Bronchial epithelial cell (primary cell): ENCODE measurements around the gene STRN3. TPM values are rescaled to one million over a fixed set of nuclear protein-coding genes. Genes with fewer than 3 reads are reported as not detected.
"Not testable (repeated sequence)": the region's sequence is repeated elsewhere in the genome, so short reads cannot be mapped to it uniquely, and the experiment has no call there.

Experiments
- DNase-seq: peaks from one replicate; pipeline ENCODE4 v3.0.0-alpha.2; 2010; ENCODE audit warnings: low read depth
- FAIRE-seq: peaks from 2 replicates; lab custom pipeline; 2011; peaks lifted over from hg19 to GRCh38; lab: Jason Lieb, UNC
- H3K27me3 ChIP-seq: 2 replicates; pipeline ENCODE4 v1.5.1; 2011; ENCODE audit warnings: low read length; ENCODE audit not compliant: control insufficient read depth, insufficient read depth
- H3K36me3 ChIP-seq: 2 replicates; pipeline ENCODE4 v1.5.1; 2011; ENCODE audit warnings: low read length; ENCODE audit not compliant: control insufficient read depth, insufficient read depth
- H3K4me3 ChIP-seq: 2 replicates; pipeline ENCODE4 v1.5.1; 2011; ENCODE audit warnings: mild to moderate bottlenecking, low read depth, low read length, control low read depth
- total RNA-seq: library from RNA; depleted of rRNA; stranded (reverse); fragments of >200 nt; gene quantifications from 2 replicates; pipeline ENCODE4 v1.2.1, GENCODE V29; 2014
- TF ChIP-seq, protein P1 (sequence below): IDR thresholded peaks from 2 replicates; pipeline ENCODE4 v1.5.1; 2011; ENCODE audit warnings: mild to moderate bottlenecking, moderate library complexity, low read length, control low read depth, inconsistent platforms; ENCODE audit not compliant: insufficient read depth, severe bottlenecking

Gene STRN3
- total RNA-seq, 1 donor from 2014 or later, result 76.9 TPM

DNA sequence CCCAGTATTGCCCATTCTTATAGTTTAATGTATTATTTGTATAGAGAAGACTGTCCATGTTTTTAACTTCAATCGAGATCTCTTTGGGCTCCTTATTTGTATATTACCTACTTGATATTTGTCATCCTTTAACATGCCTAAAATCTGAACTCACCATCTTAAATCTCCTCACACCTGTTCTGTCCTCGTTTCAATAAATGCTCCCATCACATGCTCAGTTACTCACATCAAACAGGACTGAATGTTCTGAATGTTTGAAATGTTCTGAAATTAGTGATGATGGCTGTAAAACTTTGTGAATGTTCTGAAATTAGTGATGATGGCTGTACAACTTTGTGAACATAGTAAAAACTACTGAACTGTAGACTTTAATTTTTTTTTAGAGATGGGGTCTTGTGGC lies 117.4 kb downstream of the STRN3 start:
- no peak overlapping the region for H3K4me3 ChIP-seq
- FAIRE-seq (no peak), DNase-seq (no peak)
- H3K36me3 ChIP-seq, result peaks cover 5% of the 10 kb centered on the region
- no peaks in the 10 kb centered on the region for H3K27me3 ChIP-seq
- TF ChIP-seq, protein P1, sequence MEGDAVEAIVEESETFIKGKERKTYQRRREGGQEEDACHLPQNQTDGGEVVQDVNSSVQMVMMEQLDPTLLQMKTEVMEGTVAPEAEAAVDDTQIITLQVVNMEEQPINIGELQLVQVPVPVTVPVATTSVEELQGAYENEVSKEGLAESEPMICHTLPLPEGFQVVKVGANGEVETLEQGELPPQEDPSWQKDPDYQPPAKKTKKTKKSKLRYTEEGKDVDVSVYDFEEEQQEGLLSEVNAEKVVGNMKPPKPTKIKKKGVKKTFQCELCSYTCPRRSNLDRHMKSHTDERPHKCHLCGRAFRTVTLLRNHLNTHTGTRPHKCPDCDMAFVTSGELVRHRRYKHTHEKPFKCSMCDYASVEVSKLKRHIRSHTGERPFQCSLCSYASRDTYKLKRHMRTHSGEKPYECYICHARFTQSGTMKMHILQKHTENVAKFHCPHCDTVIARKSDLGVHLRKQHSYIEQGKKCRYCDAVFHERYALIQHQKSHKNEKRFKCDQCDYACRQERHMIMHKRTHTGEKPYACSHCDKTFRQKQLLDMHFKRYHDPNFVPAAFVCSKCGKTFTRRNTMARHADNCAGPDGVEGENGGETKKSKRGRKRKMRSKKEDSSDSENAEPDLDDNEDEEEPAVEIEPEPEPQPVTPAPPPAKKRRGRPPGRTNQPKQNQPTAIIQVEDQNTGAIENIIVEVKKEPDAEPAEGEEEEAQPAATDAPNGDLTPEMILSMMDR, result no peak

DNA sequence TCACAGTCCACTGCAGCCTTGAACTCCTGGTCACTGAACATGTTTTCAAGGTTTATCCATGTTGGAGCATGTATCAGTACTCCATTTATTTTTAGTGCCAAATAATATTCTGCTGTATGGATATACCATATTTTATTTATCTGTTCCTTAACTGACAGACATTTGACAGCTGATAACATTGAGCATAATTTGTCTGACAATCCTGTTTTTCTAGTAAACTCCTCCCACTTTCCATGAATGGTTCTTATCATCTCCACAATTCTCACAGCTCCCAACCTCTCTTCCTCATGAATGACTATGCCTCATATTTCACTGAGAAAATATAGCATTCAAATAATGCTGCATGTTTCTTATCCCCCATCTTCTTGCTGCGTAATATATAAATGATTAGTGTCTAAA lies 118.5 kb downstream of the STRN3 start:
- FAIRE-seq (no peak), DNase-seq (peak; percentile 27)
- H3K27me3 ChIP-seq, result no peaks in the 10 kb centered on the region
- peaks cover 5% of the 10 kb centered on the region for H3K36me3 ChIP-seq
- no peak overlapping the region for H3K4me3 ChIP-seq
- TF ChIP-seq, protein P1, result no peak

DNA sequence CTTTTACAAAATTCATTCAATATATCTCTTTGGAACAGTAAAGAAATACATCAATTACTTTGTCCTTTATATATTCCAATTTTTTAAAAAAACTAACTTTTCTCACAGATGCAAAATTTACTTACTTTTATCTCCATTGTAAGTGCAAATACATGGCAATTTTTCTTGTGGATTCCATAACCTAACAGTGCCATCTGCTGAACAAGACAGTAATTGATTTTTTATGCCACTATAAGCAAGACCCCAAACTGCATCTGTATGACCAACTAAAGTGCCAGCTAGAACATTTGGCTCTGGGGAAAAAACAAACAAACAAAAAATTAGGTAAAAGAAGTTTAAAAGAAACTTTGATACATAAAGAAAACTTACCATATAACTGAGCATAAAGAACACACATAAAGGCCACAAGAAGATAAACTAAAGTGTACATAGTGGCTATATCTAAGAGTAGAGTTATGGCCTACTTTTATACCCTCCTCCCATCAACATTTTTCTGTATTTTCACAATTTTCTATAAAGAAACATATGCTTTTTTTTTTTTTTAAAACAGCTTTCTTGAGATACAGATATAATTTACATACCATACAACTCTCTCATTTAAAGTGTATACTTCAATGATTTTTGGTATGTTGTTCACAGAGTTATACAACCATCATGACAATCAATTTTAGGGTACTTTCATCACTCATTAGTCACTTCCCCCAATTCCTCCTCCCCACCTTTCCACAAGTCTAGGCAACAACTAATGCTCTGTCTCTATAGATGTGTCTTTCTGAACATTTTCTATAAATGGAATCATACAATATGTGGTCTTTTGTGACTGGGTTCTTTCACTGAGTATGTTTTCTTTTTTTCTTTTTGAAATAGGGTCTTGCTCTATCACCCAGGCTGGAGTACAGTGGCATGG lies 119.2 kb downstream of the STRN3 start:
- FAIRE-seq, result no peak
- H3K4me3 ChIP-seq, result no peak overlapping the region
- H3K27me3 ChIP-seq, result no peaks in the 10 kb centered on the region
- TF ChIP-seq, protein P1, result no peak
- H3K36me3 ChIP-seq, result peaks cover 5% of the 10 kb centered on the region
- DNase-seq, result peak; percentile 65

DNA sequence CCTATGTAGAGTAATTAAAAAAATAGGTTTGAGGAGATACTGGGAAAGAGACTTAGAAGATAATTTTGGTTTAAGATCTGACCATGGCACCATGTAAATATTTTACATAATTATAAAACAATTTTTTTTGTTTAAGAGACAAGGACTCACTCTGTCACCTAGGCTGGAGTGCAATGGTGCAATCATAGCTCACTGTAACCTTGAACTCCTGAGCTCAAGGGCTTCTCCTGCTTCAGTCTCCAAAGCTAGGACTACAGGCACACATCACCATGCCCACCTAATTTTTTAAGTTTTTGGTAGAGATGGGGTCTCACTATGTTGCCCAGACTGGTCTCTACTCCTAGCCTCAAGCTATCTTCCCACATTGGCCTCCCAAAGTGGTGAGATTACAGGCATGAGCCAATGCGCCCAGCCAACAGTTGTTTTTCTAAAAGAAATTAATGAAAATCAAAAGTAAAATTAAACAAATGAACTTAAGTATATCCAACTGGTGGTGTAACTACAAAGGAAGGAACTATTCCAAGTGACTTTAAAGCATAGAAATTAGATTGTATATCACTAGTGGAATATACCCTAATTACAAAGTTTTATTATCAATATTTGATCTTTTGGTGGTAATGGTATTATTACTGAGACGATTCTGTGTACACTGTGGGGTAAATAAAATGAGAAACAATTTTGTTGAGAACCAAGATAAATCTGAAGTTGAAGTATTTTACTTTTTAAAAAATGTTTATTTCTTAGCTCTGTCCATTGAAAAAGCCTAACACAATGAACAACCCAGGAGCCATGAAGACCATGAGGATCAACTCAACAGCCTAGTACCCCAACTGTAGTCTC lies 122.7 kb downstream of the STRN3 start:
- no peak for DNase-seq
- TF ChIP-seq, protein P1, result no peak
- no peak overlapping the region for H3K4me3 ChIP-seq
- FAIRE-seq, result no peak
- no peaks in the 10 kb centered on the region for H3K27me3 ChIP-seq
- peaks cover 2% of the 10 kb centered on the region for H3K36me3 ChIP-seq

DNA sequence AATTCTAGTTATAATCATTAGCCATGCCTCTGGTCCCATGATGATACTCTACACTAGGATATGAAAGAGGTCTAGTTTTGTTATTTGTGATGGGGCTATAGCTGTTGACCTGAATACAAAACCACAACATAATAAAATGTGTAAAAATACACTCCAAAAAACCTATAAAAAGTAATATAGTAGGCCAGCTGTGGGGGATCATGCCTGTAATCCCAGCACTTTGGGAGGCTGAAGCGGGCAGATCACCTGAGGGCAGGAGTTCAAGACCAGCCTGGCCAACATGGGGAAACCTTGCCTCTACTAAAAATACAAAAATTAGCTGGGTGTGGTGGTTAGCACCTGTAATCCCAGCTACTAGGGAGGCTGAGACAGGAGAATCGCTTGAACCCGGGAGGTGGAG lies 129.1 kb downstream of the STRN3 start:
- H3K27me3 ChIP-seq, FAIRE-seq, H3K36me3 ChIP-seq, H3K4me3 ChIP-seq, DNase-seq: not testable (repeated sequence)

DNA sequence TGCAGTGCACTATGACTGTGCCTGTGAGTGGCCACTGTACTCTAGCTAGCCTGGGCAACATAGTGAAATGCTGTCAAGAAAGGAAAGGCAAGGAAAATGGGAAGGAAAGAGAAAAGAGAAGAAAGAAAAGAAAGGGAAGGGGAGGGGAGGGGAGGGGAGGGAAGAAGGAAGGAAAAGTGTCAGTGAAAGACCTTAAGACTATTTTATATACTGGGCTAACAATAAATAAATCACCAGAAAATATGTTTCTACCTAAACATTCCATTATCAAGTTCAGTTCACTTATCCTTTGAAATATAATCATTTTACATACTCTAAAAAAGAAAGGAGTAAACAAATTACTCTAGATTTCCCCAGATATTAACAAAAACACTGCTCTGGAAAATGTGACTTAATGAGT lies 129.7 kb downstream of the STRN3 start:
- Histone ChIP-seq H3K27me3 (no peaks in the 10 kb centered on the region), H3K4me3 (no peak overlapping the region), H3K36me3 (peaks cover 6% of the 10 kb centered on the region)
- DNase-seq, result no peak
- FAIRE-seq, result no peak
- TF ChIP-seq, protein P1, result no peak
